ENCODE results near the gene PTPRA.

DNA sequence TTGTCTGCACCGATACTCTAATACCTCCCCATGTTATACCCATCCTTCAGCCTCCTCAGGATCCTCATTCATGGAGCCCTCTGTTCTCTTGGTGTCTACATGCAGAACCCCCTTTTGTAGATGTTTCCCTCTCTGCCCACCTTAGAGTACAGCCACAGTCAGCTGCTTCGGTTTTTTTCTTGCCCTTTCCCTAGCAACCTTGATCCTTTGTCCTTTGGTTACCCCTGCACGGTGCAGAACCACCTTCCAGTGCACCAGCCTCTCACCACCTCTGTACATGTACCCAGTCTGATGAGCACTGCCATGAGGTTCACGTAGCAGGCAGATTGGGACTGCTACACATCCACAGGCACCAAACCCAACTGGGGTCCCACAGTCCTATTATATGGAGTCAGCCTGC is 25.5 kb upstream of the PTPRA start:
- TF ChIP-seq, protein P1, sequence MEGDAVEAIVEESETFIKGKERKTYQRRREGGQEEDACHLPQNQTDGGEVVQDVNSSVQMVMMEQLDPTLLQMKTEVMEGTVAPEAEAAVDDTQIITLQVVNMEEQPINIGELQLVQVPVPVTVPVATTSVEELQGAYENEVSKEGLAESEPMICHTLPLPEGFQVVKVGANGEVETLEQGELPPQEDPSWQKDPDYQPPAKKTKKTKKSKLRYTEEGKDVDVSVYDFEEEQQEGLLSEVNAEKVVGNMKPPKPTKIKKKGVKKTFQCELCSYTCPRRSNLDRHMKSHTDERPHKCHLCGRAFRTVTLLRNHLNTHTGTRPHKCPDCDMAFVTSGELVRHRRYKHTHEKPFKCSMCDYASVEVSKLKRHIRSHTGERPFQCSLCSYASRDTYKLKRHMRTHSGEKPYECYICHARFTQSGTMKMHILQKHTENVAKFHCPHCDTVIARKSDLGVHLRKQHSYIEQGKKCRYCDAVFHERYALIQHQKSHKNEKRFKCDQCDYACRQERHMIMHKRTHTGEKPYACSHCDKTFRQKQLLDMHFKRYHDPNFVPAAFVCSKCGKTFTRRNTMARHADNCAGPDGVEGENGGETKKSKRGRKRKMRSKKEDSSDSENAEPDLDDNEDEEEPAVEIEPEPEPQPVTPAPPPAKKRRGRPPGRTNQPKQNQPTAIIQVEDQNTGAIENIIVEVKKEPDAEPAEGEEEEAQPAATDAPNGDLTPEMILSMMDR (conservative IDR thresholded peaks at IDR 0.05; ENCODE audit: low read depth, low read length) = no peak
- TF ChIP-seq EZH2 (IDR thresholded peaks at IDR 0.05; ENCODE audit: borderline replicate concordance, low read depth, low read length, poor library complexity, severe bottlenecking) = no peak
